ENCODE data around the gene AAR2. TPM values are rescaled to one million over a fixed set of nuclear protein-coding genes. Genes with fewer than 3 reads are reported as not detected.
A peak's percentile ranks its signal among the peaks of the same experiment; 100 is the strongest.

Gene AAR2
- total RNA-seq, 1 donor from 2014 or later: 18.1 TPM

GRCh38 chr20:36218380-36219064, 17.8 kb upstream of the AAR2 start:
- DNase-seq (ENCODE audit: low spot score): no peak

DNA sequence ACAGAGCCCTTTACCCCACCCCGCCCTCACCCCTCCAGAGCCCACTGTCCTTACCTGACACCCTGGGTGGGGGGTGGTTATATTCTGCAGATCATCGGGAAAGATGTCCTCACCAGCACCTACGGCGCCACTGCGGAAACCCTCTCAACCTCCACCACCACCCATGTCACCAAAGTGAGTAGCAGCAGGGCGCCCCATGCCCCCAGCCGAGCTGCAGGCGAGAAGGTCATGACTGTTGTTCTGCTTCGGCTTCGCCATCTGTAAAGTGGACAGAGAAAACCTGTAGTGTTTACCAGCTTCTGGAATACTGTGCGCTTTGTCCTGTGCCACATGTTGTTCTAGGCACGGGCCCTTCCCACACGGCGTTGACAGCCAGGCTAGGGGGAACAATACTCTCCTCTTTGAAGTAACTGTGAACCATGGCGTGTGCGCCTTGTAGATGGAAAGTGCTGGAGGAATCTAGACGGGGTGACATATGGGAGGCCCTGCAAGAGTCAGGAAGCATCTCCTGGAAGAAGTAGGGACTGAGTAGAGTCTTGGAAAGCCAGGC, 16.5 kb upstream of the AAR2 start:
- DNase-seq (ENCODE audit: low spot score): no peak

- no peak for DNase-seq (ENCODE audit: low spot score)
Observed at GRCh38 chr20:36225666-36226065, 10.6 kb upstream of the AAR2 start.

- DNase-seq (ENCODE audit: low spot score): no peak
Observed at GRCh38 chr20:36228770-36229169, 7.5 kb upstream of the AAR2 start.

GRCh38 chr20:36230019-36230418, 6.3 kb upstream of the AAR2 start:
- DNase-seq (ENCODE audit: low spot score): no peak

- DNase-seq (ENCODE audit: low spot score): no peak
Observed at GRCh38 chr20:36231331-36231730, 4.9 kb upstream of the AAR2 start.

DNA sequence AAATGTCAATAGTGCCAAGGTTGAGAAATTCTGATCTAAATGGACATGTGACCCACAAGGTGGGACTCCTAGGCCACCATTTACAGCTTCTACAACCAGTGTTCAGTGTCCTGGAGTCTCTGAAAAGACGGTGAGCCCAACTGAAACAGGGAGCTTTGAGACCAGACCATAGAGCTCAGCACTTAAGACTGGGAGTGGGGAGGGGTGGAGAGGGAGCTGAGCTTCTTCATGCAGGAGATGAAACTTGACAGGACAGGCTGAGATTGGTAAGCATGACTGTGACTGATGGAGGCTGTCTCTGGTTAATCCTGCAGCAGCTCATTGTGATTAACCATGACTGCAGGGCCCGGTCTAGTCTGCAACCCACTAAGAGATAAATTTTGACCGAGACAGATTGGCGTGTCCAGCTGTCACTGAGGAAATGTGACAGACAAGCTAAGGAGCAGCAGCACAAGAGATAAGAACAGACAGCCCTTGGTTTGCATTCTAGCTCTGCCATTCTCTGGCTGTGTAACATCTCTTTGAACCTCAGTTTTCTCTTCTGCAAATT, 1.4 kb upstream of the AAR2 start:
- DNase-seq (ENCODE audit: low spot score): no peak

DNA sequence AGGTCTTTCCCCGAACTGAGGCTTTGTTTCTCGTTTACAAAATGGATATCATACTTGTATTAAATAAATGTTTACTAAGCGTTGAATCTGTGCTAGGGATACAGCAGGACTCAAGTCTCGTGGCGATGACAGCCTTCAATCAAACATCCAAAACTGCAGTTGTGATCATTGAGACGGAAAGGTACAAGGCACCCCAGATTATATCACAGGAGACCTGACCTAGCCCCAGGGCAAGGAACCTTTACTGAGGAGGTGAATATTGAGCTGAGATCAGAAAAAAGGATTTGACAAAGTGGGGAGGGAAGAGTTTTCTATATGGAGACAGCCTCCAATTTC, 476 bp downstream of the AAR2 start:
- DNase-seq (ENCODE audit: low spot score): no peak

DNA sequence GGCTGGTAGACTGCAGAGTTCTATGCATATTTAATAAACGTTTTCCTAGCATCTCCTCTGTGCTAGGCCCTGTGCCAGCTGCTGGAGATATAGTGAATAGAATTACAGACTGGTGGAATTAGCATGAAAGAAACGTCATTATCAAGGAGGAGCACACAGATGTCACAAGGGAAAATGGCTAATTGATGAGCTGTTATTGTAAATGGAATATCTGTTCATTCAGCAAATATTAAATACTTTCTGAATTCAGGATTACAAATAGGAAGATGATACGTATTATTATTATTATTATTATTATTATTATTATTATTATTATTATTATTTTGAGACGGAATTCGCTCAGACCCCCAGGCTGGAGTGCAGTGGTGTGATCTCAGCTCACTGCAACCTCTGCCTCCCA, 1.2 kb downstream of the AAR2 start:
- no peak for DNase-seq (ENCODE audit: low spot score)

- no peak for DNase-seq (ENCODE audit: low spot score)
Observed at GRCh38 chr20:36238153-36238552, 1.9 kb downstream of the AAR2 start.

DNA sequence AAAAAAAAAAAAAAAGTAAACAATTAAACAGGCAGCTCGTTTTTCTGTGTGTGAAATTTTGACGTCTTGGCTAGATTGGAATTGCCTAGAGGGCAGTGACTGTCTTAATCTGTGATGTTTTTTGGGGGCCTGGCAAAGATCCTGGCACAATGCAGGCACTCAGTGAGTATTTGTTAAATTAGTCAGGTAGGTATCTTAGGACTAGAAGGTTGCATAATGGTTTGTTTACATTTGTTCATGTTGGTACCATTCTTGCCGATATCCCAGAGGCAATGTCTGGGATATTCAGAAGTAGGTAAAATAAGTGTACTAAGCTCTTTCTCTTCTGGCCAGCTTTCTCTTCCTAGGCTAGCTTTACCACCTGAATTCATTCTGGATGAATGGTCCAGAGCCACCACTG, 2.5 kb downstream of the AAR2 start:
- DNase-seq (ENCODE audit: low spot score): no peak

DNA sequence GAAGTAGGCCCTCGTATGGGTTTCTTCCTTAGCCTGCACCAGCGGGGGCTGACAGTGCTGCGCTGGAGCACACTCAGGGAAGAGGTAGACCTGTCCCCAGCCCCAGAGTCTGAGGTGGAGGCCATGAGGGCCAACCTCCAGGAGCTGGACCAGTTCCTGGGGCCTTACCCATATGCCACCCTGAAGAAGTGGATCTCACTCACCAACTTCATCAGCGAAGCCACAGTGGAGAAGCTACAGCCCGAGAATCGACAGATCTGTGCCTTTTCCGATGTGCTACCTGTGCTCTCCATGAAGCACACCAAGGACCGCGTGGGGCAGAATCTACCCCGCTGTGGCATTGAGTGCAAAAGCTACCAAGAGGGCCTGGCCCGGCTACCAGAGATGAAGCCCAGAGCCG, 3.8 kb downstream of the AAR2 start:
- DNase-seq (ENCODE audit: low spot score): no peak

- no peak for DNase-seq (ENCODE audit: low spot score)
Observed at GRCh38 chr20:36241678-36242077, 5.4 kb downstream of the AAR2 start.

GRCh38 chr20:36243726-36244125, 7.4 kb downstream of the AAR2 start:
- no peak for DNase-seq (ENCODE audit: low spot score)

DNA sequence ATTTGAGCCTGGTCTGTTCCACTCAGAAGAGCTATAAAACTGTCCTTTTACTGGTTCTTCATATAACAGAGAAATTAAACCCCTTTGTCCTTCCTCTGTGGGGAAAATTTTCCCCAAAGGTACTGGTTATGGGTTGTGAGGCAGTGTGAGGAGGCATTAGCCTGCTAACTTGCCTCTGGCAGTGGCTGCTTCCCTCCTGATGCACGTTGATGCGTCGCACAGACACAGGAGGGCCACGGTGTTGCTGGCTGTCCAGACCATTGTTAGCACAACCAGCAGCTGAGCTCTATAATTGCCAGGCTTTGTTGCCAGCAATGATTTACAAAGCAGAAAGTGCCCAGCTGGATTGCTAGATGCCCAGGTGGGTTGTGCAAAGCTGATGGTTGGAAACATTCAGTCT, 10.1 kb downstream of the AAR2 start:
- no peak for DNase-seq (ENCODE audit: low spot score)

GRCh38 chr20:36248836-36249235, 12.6 kb downstream of the AAR2 start:
- no peak for DNase-seq (ENCODE audit: low spot score)

DNA sequence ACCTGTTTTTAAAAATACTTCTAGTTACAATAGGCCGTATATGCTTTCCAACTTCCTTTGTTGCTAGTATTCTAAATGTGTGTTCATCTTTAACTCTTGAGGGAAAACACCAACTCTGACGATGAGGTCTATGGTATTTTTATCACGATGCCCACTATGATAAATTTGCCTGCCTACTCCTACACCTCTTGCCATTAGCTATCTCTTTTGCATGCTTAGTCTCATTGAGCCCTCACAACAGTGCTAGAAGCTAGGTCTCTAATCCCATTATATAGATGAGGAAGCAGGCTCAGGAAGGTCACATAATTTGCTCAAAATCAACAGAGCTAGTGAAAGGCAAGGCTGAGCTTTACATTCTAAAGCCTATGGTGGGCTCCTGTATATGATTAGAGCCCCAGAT, 13.2 kb downstream of the AAR2 start:
- DNase-seq (ENCODE audit: low spot score): no peak

GRCh38 chr20:36251426-36251825, 15.1 kb downstream of the AAR2 start:
- DNase-seq (ENCODE audit: low spot score): peak; percentile 56

DNA sequence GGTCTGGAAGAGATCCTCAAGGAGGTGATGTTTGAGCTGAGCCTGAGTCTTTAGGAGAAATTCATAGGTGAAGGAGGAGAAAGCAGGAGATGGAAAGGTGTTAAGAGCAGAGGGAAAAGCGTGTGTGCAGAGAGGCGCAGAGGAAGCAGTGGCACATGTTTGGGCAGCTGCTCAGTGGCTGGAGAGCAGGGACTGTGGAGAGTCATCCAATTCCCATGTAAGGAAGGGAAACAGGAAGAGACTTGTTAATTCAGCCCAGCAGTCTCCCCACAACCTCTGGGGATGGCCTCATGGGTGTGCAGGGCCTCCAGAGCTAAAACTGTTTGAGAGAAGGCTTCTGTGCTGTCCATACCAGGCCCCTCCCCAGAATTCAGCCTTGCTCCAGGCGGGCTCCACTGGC, 16.2 kb downstream of the AAR2 start:
- no peak for DNase-seq (ENCODE audit: low spot score)

GRCh38 chr20:36253036-36253435, 16.8 kb downstream of the AAR2 start:
- DNase-seq (ENCODE audit: low spot score): no peak

DNA sequence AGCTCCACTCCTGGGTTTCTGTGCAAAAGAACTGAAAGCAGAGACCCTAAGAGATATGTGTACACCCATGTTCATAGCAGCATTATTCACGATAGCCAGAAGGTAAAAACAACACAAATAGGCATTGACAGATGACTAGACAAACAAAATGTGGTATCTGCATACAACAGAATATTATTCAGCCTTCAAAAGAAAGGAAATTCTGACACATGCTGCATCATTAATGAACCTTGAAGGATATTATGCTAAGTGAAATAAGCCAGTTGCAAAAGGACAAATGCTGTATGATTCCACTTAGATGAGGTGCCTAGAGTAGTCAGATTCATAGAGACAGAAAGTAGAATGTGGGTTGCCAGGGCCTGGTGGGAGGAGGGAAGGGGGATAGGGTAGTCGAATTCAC, 17.8 kb downstream of the AAR2 start:
- DNase-seq (ENCODE audit: low spot score): no peak

DNA sequence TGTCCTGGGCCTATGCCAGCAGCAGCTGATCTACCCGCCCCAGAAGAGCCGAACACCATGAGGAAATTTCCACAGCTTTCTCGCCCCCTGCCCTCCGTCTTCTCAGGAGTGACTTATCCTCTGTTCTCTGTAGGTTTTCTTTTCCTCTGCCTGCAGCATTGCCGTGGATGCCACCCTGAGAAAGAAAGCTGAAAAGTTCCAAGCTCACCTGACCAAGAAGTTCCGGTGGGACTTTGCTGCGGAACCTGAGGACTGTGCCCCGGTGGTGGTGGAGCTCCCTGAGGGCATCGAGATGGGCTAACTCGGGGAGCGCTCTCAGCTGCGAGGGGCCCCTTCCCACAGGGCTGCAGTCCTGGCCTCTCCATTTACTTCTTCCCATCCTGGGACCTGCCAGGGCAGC, 19.2 kb downstream of the AAR2 start:
- DNase-seq (ENCODE audit: low spot score): no peak

- no peak for DNase-seq (ENCODE audit: low spot score)
Observed at GRCh38 chr20:36259177-36260061, 23.1 kb downstream of the AAR2 start.

All from umbilical cord (tissue), 2 donors.